Left lobe of liver (tissue), 2 donors: ENCODE measurements around the gene MAP3K1. TPM values are rescaled to one million over a fixed set of nuclear protein-coding genes. Genes with fewer than 3 reads are reported as not detected.
"Not testable (repeated sequence)": the region's sequence is repeated elsewhere in the genome, so short reads cannot be mapped to it uniquely, and the experiment has no call there.

Experiments
- ATAC-seq: fragments of 200-7000 bp; cut with Tn5 transposase; one replicate; pipeline ENCODE4 v1.9.1; 2020; ENCODE audit warnings: mild to moderate bottlenecking, moderate library complexity
- DNase-seq: peaks from one replicate; pipeline ENCODE4 v3.0.0-alpha.2; 2020; ENCODE audit warnings: low spot score
- total RNA-seq: library from RNA; stranded (reverse); gene quantifications from one replicate; pipeline ENCODE4 v1.2.1, GENCODE V29; 2021
- donor health status: DM: no; HTN: no; CAD: no; lungs with moderate emphysema.
- donor health status: DM: no; HTN: yes; CAD: no.

Gene MAP3K1
- total RNA-seq, 1 donor from 2014 or later: 5.8 TPM

DNA sequence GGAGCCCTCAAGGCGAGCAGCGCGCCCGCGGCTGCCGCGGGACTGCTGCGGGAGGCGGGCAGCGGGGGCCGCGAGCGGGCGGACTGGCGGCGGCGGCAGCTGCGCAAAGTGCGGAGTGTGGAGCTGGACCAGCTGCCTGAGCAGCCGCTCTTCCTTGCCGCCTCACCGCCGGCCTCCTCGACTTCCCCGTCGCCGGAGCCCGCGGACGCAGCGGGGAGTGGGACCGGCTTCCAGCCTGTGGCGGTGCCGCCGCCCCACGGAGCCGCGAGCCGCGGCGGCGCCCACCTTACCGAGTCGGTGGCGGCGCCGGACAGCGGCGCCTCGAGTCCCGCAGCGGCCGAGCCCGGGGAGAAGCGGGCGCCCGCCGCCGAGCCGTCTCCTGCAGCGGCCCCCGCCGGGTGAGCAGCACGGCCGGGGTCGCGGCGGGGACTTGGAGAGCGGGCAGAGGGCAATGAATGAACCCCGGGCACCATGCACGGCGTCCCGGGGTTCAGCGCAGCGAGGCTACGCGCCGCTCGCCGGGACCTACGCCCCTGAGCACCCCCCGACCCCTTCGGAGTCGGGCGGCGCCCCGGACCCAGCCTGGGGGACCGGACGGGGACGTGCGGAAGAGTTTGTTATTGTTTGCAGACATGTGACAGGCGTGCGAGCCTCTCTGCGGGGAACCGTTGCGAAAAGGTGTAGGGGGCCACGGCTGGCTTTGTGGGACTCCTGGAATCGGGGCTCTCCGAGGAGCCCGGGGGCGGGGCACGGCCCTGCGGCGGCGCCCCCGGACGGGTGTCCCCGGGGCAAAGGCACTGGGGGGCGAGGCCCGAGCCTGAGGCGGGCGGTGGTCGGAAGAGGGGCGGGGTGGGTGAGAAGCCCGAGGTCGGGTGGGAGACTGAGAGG is 553 bp downstream of the MAP3K1 start:
- ATAC-seq (peak; percentile 39), DNase-seq (peak; percentile 59)

- ATAC-seq (peak; percentile 44), DNase-seq (peak; percentile 76)
Measured at GRCh38 chr5:56816546-56817081, 1.3 kb downstream of the MAP3K1 start.

- DNase-seq (no peak), ATAC-seq (no peak)
Measured at GRCh38 chr5:56817263-56818014, 2.1 kb downstream of the MAP3K1 start.

- DNase-seq: no peak
Measured at GRCh38 chr5:56818450-56819037, 3.2 kb downstream of the MAP3K1 start.

DNA sequence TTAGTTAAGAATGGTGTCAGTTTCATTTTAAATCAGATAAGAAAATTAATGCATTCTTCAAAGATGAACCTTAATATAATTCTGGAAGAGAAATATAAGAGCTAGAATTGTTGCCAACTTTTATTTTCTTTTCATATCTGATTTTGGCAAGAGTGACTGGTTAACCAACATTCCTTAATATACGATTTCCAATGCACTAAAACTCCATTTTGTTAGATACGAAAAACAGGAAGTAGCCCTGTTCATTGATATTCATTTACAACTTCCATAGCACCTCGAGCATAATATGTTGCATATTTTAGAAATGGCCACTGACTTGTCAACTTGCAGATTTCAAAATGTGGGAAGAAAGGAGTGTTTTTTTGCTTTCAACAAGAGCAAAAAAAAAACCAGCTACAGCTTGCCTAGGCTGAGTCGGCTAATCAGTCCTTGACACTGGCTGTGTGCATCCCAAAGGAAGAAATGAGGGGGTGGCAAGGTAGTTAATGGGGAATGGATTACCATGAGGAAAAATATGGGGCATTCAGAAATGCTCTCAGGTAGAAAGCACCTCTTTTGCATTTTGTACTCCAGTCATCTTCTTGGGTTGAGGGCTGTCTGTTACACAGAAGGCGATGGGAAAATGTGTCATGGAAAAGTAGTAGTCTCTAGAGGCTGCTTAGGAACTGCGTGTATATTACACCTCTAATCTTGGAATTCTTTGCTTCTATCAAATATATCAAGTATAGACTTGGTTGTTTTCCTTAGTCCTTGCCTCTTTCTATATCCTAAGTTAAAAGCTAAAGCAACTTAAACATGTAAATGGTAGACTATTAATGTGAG is 3.9 kb downstream of the MAP3K1 start:
- ATAC-seq: no peak
- DNase-seq: no peak

More at GRCh38 chr5:56818450-56819037, 3.2 kb downstream of the MAP3K1 start:
- no peak for ATAC-seq

DNA sequence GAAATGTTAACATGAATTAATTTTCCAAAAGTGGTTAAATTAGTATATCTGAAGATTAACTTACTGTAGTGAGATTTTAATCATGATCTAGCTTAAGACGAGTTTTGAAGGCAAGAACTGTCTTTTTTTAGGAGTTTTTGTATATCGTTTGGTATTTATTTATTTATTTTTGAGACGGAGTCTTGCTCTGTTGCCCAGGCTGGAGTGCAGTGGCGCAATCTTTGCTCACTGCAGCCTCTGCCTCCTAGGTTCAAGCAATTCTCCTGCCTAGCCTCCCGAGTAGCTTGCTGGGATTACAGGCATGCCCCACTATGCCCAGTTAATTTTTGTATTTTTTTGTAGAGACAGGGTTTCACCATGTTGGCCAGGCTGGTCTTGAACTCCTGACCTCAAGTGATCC is 6.5 kb downstream of the MAP3K1 start:
- ATAC-seq, DNase-seq: not testable (repeated sequence)

- DNase-seq: no peak
- ATAC-seq: peak; percentile 14
Measured at GRCh38 chr5:56822981-56823380, 7.6 kb downstream of the MAP3K1 start.

- ATAC-seq (peak; percentile 62), DNase-seq (no peak)
Measured at GRCh38 chr5:56824019-56824418, 8.7 kb downstream of the MAP3K1 start.

GRCh38 chr5:56825222-56825824 is 10.0 kb downstream of the MAP3K1 start:
- ATAC-seq: no peak
- no peak for DNase-seq

- no peak for DNase-seq
- peak; percentile 41 for ATAC-seq
Measured at GRCh38 chr5:56827049-56827448, 11.7 kb downstream of the MAP3K1 start.

GRCh38 chr5:56827924-56828323 is 12.6 kb downstream of the MAP3K1 start:
- DNase-seq (no peak), ATAC-seq (no peak)

- no peak for DNase-seq
- ATAC-seq: peak; percentile 34
Measured at GRCh38 chr5:56829137-56829908, 14.0 kb downstream of the MAP3K1 start.

GRCh38 chr5:56831773-56832172 is 16.4 kb downstream of the MAP3K1 start:
- DNase-seq (no peak), ATAC-seq (no peak)

DNA sequence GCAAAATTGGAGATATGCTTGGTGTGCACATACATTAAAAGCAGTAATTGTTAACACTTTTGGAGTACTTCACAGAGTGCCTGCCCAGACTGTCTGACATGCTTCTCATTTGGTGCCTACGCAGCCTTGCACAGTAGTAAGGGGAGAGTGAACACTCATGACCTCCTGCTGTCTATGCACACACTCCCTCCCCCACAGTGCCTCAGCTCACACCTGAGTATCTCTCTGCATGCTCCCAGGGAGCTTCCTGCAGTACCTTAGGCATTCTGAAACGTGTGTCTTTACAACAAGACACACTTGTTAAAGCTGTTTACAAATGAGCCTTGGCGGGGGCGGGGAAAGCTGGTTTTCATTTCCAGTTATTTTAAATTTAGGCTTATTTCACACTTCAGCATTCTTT is 18.0 kb downstream of the MAP3K1 start:
- DNase-seq (no peak), ATAC-seq (peak; percentile 20)

GRCh38 chr5:56837381-56837780 is 22.0 kb downstream of the MAP3K1 start:
- no peak for DNase-seq

GRCh38 chr5:56837956-56838355 is 22.6 kb downstream of the MAP3K1 start:
- ATAC-seq: no peak

More at GRCh38 chr5:56837381-56837780, 22.0 kb downstream of the MAP3K1 start:
- ATAC-seq: no peak

GRCh38 chr5:56838409-56839039 is 23.2 kb downstream of the MAP3K1 start:
- ATAC-seq (peak; percentile 89), DNase-seq (no peak)

More at GRCh38 chr5:56837956-56838355, 22.6 kb downstream of the MAP3K1 start:
- DNase-seq: no peak

DNA sequence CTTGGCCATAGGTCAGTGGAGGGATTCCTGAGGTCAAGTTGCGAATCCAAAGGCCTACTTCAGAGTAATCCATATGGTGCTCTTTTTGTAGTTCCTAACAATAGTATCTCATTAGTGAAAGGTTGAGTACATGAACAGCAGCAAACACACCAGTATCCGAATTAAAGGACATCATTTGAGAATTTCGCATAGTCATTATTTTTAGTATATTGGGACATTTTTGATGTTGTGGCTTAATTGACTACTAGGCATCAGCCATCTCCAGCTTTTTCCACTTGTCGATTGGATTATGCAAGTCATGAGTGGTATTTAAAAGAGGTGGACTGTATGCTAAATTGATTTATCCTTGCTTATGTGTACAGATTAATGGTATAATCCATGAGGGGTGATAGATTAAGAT is 23.7 kb downstream of the MAP3K1 start:
- ATAC-seq: peak; percentile 12

DNA sequence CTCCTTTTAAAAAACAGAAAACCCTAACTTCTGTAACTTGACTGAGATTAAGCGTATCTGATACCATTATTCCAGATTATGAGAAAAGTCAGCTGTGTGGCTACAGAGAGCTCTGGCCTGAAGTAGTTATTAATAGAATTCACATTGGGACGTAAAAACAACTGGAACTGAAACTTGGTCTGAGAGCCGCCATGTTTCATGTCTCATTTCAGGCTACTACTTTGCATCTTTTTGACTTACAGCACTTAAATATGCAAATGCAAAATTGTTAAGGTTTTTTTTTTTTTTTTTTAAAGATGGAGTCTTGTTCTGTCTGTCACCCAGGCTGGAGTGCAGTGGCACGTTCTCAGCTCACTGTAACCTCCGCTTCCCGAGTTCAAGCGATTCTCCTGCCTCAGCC is 25.2 kb downstream of the MAP3K1 start:
- ATAC-seq: no peak
- no peak for DNase-seq

More for the DNA sequence above, 23.7 kb downstream of the MAP3K1 start:
- no peak for DNase-seq
